GM10266 (cell line): ENCODE data around the gene SESN3.

ENCODE experiments used
- DNase-seq: peaks from one replicate; pipeline ENCODE4 v3.0.0; 2012; ENCODE audit errors: extremely low spot score
- CTCF ChIP-seq: IDR thresholded peaks from 2 replicates; pipeline ENCODE4 v1.5.1; 2012; ENCODE audit warnings: mild to moderate bottlenecking, low read depth; ENCODE audit not compliant: control insufficient read depth, insufficient read depth; ENCODE audit errors: missing control alignments

Gene SESN3

GRCh38 chr11:95268391-95268790, 37.4 kb upstream of the SESN3 start:
- no peak for TF ChIP-seq CTCF
- no peak for DNase-seq

GRCh38 chr11:95267601-95268213, 36.7 kb upstream of the SESN3 start:
- DNase-seq, result no peak
- TF ChIP-seq CTCF, result no peak

GRCh38 chr11:95266751-95267374, 35.9 kb upstream of the SESN3 start:
- DNase-seq, result no peak
- TF ChIP-seq CTCF, result no peak

- DNase-seq, result no peak
- TF ChIP-seq CTCF, result no peak
Observed at GRCh38 chr11:95264881-95265280, 33.9 kb upstream of the SESN3 start.

- TF ChIP-seq CTCF, result no peak
- DNase-seq, result no peak
Observed at GRCh38 chr11:95262994-95263765, 32.2 kb upstream of the SESN3 start.

- no peak for TF ChIP-seq CTCF
- DNase-seq, result no peak
Observed at GRCh38 chr11:95257456-95257971, 26.5 kb upstream of the SESN3 start.
